Gastrocnemius medialis (tissue), 4 donors: Measurements from ENCODE around the gene PLEKHA1.

ENCODE experiments used
- CTCF ChIP-seq, 5 experiments: fragments of 450-650 bp in 3 of 5; fragments of 200-600 bp in 2 of 5; sonication (generic) in 2 of 5; IDR thresholded peaks in 4 of 5; conservative IDR thresholded peaks in 1 of 5; 1 replicate in 4 of 5; 2 replicates in 1 of 5; pipeline ENCODE4 v1.5.1; 2016 to 2019; ENCODE audit warnings: antibody characterized with exemption in 5 of 5, mild to moderate bottlenecking in 3 of 5, moderate library complexity in 3 of 5
- POLR2A ChIP-seq, 2 donors: fragments of 450-650 bp; IDR thresholded peaks; one replicate each; pipeline ENCODE4 v1.6.1; 2017; ENCODE audit warnings: antibody characterized with exemption in 2 of 2, mild to moderate bottlenecking in 2 of 2, moderate library complexity in 2 of 2

DNA sequence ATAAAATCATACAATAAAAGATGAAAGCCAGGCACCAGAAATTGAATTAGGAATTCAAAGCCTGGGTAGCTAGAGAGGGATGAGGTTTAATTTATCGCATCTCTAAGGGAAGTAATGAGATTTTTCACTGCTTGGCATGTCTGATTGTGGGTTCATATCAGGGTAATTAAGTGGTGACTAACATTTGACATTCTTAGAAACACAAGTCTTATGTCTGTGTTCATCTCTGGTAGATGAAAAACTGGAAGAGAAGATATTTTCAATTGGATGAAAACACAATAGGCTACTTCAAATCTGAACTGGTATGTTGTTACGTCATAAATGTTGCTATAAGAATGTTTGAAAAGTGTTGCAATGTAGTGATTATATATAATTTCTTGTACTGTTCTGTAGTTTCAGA lies 43.2 kb downstream of the PLEKHA1 start:
- TF ChIP-seq CTCF (IDR thresholded peaks at IDR 0.05 in 4 of 5, conservative IDR thresholded peaks at IDR 0.05 in 1 of 5) (no peak), POLR2A (IDR thresholded peaks at IDR 0.05) (no peak)
